K562 (cell line): ENCODE results near the gene NUP98. TPM values are rescaled to one million over a fixed set of nuclear protein-coding genes. Genes with fewer than 3 reads are reported as not detected.

Experiments used
- ATAC-seq: fragments of 200-7000 bp; cut with Tn5 transposase; 3 replicates; pipeline ENCODE4 v1.9.1; 2020; ENCODE audit warnings: moderate library complexity
- BruUV-seq: library from RNA; stranded (reverse); fragments of 400-500 nt; replicated peaks from 2 replicates; lab custom pipeline; 2021; lab: Mats Ljungman, UMichigan
- CTCF ChIA-PET: fragments of 300-600 bp; formaldehyde crosslinking; extraction: SDS; loops from one replicate; lab custom pipeline; 2021; ENCODE audit warnings: low intra/inter-chr PET ratio; lab: Yijun Ruan, JAX
- POLR2A ChIA-PET: fragments of 300-600, 350-650 bp; sonication (Branson Sonifier 250); formaldehyde crosslinking; extraction: SDS; loops from one replicate; lab custom pipeline; 2021; ENCODE audit warnings: antibody characterized with exemption, inconsistent platforms; lab: Yijun Ruan, JAX
- DNase-seq, 4 experiments: peaks; one replicate each; pipeline versions ENCODE4 v3.0.0 to v3.0.0-alpha.2; 2011 to 2018; ENCODE audit warnings: low spot score in 3 of 4, mixed read lengths in 3 of 4; ENCODE audit errors: extremely low read depth in 1 of 4
- FAIRE-seq: peaks from 2 replicates; lab custom pipeline; 2011; peaks lifted over from hg19 to GRCh38; lab: Jason Lieb, UNC
- H2AFZ ChIP-seq: 2 replicates; pipeline ENCODE4 v1.6.0; 2011; ENCODE audit warnings: low read depth, low read length, control low read depth, inconsistent platforms
- H3K27ac ChIP-seq: fragments of 200-600 bp; 3 replicates; pipeline ENCODE4 v1.8.0; 2011; ENCODE audit warnings: low read depth, mild to moderate bottlenecking, control low read depth, inconsistent platforms, low read length, moderate library complexity, mixed read lengths; ENCODE audit errors: extremely low read depth
- H3K27me3 ChIP-seq, 2 experiments: fragments of 300-600 bp in 1 of 2; 2 replicates in 1 of 2; 3 replicates in 1 of 2; pipeline versions ENCODE4 v1.6.0 to v1.8.0; 2011; ENCODE audit warnings: inconsistent platforms in 2 of 2, low read length in 2 of 2, mild to moderate bottlenecking in 1 of 2, mixed read lengths in 1 of 2, moderate library complexity in 1 of 2; ENCODE audit not compliant: control insufficient read depth in 2 of 2, insufficient read depth in 2 of 2
- H3K36me3 ChIP-seq: fragments of 300-600 bp; 3 replicates; pipeline ENCODE4 v1.8.0; 2011; ENCODE audit warnings: mild to moderate bottlenecking, low read length, inconsistent platforms; ENCODE audit not compliant: control insufficient read depth, insufficient read depth
- H3K4me1 ChIP-seq, 2 experiments: fragments of 200-600 bp in 1 of 2; replicated peaks in 1 of 2; 2 replicates in 1 of 2; 3 replicates in 1 of 2; pipeline versions ENCODE4 v1.5.1 to v1.8.0; 2011; ENCODE audit warnings: inconsistent platforms in 2 of 2, low read length in 2 of 2, mild to moderate bottlenecking in 1 of 2, mixed read lengths in 1 of 2, moderate library complexity in 1 of 2; ENCODE audit not compliant: control insufficient read depth in 2 of 2, insufficient read depth in 2 of 2
- H3K4me2 ChIP-seq: 2 replicates; pipeline ENCODE4 v1.6.1; 2011; ENCODE audit warnings: low read length, control low read depth, inconsistent platforms, mixed read lengths; ENCODE audit not compliant: insufficient read depth
- H3K4me3 ChIP-seq: fragments of 200-600 bp; sonication (generic), shearing (Covaris generic); 2 replicates; pipeline ENCODE4 v1.5.1; 2016; ENCODE audit warnings: control low read depth, inconsistent platforms
- H3K79me2 ChIP-seq: fragments of 200-600 bp; 3 replicates; pipeline ENCODE4 v1.8.0; 2011; ENCODE audit warnings: low read length, inconsistent platforms; ENCODE audit not compliant: control insufficient read depth, insufficient read depth
- H3K9ac ChIP-seq, 2 experiments: 2 replicates each; pipeline versions ENCODE4 v1.6.0 to v1.6.1; 2011; ENCODE audit warnings: low read depth in 2 of 2, low read length in 2 of 2, control low read depth in 1 of 2, inconsistent platforms in 1 of 2, mild to moderate bottlenecking in 1 of 2, mixed read lengths in 1 of 2; ENCODE audit not compliant: insufficient read depth in 1 of 2
- H3K9me1 ChIP-seq: one replicate; pipeline ENCODE4 v1.6.0; 2011; ENCODE audit warnings: inconsistent platforms, mild to moderate bottlenecking, low read length, moderate library complexity; ENCODE audit not compliant: control insufficient read depth, insufficient read depth
- H3K9me3 ChIP-seq: replicated peaks from 2 replicates; pipeline ENCODE4 v1.5.1; 2011; ENCODE audit warnings: low read depth, low read length, inconsistent platforms; ENCODE audit not compliant: control insufficient read depth, insufficient read depth
- H4K20me1 ChIP-seq: replicated peaks from 2 replicates; pipeline ENCODE4 v1.6.1; 2011; ENCODE audit warnings: low read length, inconsistent platforms, mixed read lengths; ENCODE audit not compliant: control insufficient read depth, insufficient read depth
- BCOR ChIP-seq: fragments of 450-650 bp; IDR thresholded peaks from 2 replicates; pipeline ENCODE4 v1.6.1; 2016
- HNRNPH1 ChIP-seq: fragments of 200-400 bp; formaldehyde crosslinking; optimal IDR thresholded peaks from 2 replicates; pipeline ENCODE3; 2017; ENCODE audit warnings: low read depth, mild to moderate bottlenecking, low read length, moderate library complexity
- JUN ChIP-seq, 2 experiments: sonication (generic) in 1 of 2; formaldehyde crosslinking in 1 of 2; IDR thresholded peaks; 2 replicates each; pipeline versions ENCODE4 v1.6.1 to v1.8.0; 2012 to 2022; ENCODE audit warnings: borderline replicate concordance in 2 of 2, mild to moderate bottlenecking in 2 of 2, improper control_type of control experiment in 1 of 2, low read depth in 1 of 2, low read length in 1 of 2, missing genetic modification reagents in 1 of 2
- RBM14 ChIP-seq: fragments of 200-400 bp; formaldehyde crosslinking; IDR thresholded peaks from 2 replicates; pipeline ENCODE4 v1.6.1; 2018; ENCODE audit warnings: low read depth, mild to moderate bottlenecking, low read length, moderate library complexity, borderline replicate concordance; ENCODE audit not compliant: insufficient read depth
- SIN3A ChIP-seq, 2 experiments: fragments of 150-350 bp in 1 of 2; IDR thresholded peaks; 2 replicates each; pipeline ENCODE4 v1.6.1; 2011 to 2016; ENCODE audit warnings: borderline replicate concordance in 2 of 2, low read depth in 2 of 2, low read length in 2 of 2, mild to moderate bottlenecking in 2 of 2, moderate library complexity in 2 of 2; ENCODE audit not compliant: control insufficient read depth in 1 of 2
- TCFL5 ChIP-seq: fragments of 250-450 bp; sonication (Bioruptor Pico); conservative IDR thresholded peaks from 2 replicates; pipeline ENCODE4 v1.6.1; 2021; ENCODE audit warnings: mild to moderate bottlenecking, moderate library complexity, matching md5 sums
- ZKSCAN1 ChIP-seq: fragments of 150-350 bp; IDR thresholded peaks from 2 replicates; pipeline ENCODE4 v1.6.1; 2016; ENCODE audit warnings: low read depth, low read length
- ZNF12 ChIP-seq: sonication (generic); formaldehyde crosslinking; IDR thresholded peaks from 2 replicates; pipeline ENCODE4 v1.4.0; 2020; ENCODE audit warnings: mild to moderate bottlenecking, missing genetic modification reagents
- WGBS: fragments of 100-300 bp; shearing (Covaris generic); methylation state at CpG from one replicate; pipeline ENCODE4 v1.1.6; 2016; ENCODE audit warnings: low coverage, mixed read lengths; ENCODE audit not compliant: insufficient coverage; ENCODE audit errors: missing lambda C conversion rate; 5-methylcytosine and 5-hydroxymethylcytosine counted together
- in situ Hi-C: fragments of 300-500 bp; cut with MboI; formaldehyde crosslinking; loops from 4 replicates; pipeline ENCODE4 v1.15.0; 2018; ENCODE audit warnings: inconsistent platforms, mixed read lengths
- intact Hi-C: fragments of 100-400 bp; cut with micrococcal nuclease; formaldehyde crosslinking; loops from 2 replicates; pipeline ENCODE4 v1.14.2; 2022
- polyA plus RNA-seq, 8 experiments: library from polyadenylated mRNA; depleted of rRNA in 4 of 8; stranded (reverse) in 5 of 8; unstranded in 3 of 8; fragments of >200 nt; fragmentation: Nextera tagmentation in 2 of 8; fragmentation: Illumina TruSeq in 1 of 8; extraction: Ambion mirVana in 2 of 8; extraction: Trizol in 1 of 8; gene quantifications; 2 replicates each; pipeline versions ENCODE4 v1.2.1 to v1.2.3, GENCODE V29; 2011 to 2014; ENCODE audit warnings: inconsistent platforms in 1 of 8, missing spikeins in 1 of 8
- total RNA-seq, 7 experiments: library from RNA; depleted of rRNA in 6 of 7; stranded (reverse); fragments of >200 nt in 6 of 7; fragmentation: Illumina TruSeq in 2 of 7; extraction: Trizol in 2 of 7; gene quantifications; 2 replicates each; pipeline versions ENCODE4 v1.2.1 to v1.2.3, GENCODE V29; 2011 to 2021; ENCODE audit warnings: low replicate concordance in 1 of 7
- TF ChIP-seq, protein P1 (sequence below): fragments of 450-650 bp; IDR thresholded peaks from 2 replicates; pipeline ENCODE4 v1.6.1; 2018; ENCODE audit not compliant: partially characterized antibody
- TF ChIP-seq, protein P2 (sequence below): fragments of 450-650 bp; IDR thresholded peaks from 2 replicates; pipeline ENCODE4 v1.7.1; 2018; ENCODE audit warnings: mild to moderate bottlenecking, low read depth; ENCODE audit not compliant: partially characterized antibody

The NUP98 gene
- total and polyA plus RNA-seq, 9 of the 15 experiments (the other 6 are each of a cell fraction or from before 2014, with no cell fraction given) = 45.1 to 196 (median 130) TPM

DNA sequence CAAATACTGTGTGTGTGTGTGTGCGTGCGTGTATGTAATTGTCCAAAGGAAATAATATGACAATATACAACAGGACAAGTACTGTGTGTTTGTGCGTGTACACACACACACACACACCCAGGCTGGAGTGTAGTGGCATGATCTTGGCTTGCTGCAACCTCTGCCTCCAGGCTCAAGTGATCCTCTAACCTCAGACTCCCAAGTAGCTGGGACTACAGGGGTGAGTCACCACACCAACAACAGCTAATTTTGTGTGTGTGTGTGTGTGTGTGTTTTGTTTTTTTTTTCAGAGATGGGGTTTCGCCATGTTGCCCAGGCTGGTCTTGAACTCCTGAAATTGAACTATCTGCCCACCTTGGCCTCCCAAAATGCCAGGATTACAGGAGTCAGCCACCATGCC, 61.5 kb downstream of the NUP98 start (continued):
- TF ChIP-seq, protein P1, sequence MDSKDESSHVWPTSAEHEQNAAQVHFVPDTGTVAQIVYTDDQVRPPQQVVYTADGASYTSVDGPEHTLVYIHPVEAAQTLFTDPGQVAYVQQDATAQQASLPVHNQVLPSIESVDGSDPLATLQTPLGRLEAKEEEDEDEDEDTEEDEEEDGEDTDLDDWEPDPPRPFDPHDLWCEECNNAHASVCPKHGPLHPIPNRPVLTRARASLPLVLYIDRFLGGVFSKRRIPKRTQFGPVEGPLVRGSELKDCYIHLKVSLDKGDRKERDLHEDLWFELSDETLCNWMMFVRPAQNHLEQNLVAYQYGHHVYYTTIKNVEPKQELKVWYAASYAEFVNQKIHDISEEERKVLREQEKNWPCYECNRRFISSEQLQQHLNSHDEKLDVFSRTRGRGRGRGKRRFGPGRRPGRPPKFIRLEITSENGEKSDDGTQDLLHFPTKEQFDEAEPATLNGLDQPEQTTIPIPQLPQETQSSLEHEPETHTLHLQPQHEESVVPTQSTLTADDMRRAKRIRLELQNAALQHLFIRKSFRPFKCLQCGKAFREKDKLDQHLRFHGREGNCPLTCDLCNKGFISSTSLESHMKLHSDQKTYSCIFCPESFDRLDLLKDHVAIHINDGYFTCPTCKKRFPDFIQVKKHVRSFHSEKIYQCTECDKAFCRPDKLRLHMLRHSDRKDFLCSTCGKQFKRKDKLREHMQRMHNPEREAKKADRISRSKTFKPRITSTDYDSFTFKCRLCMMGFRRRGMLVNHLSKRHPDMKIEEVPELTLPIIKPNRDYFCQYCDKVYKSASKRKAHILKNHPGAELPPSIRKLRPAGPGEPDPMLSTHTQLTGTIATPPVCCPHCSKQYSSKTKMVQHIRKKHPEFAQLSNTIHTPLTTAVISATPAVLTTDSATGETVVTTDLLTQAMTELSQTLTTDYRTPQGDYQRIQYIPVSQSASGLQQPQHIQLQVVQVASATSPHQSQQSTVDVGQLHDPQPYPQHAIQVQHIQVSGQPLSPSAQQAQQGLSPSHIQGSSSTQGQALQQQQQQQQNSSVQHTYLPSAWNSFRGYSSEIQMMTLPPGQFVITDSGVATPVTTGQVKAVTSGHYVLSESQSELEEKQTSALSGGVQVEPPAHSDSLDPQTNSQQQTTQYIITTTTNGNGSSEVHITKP = no peak
- TF ChIP-seq ZNF12 (CRISPR knock-in tag) = no peak
- TF ChIP-seq RBM14 = no peak

DNA sequence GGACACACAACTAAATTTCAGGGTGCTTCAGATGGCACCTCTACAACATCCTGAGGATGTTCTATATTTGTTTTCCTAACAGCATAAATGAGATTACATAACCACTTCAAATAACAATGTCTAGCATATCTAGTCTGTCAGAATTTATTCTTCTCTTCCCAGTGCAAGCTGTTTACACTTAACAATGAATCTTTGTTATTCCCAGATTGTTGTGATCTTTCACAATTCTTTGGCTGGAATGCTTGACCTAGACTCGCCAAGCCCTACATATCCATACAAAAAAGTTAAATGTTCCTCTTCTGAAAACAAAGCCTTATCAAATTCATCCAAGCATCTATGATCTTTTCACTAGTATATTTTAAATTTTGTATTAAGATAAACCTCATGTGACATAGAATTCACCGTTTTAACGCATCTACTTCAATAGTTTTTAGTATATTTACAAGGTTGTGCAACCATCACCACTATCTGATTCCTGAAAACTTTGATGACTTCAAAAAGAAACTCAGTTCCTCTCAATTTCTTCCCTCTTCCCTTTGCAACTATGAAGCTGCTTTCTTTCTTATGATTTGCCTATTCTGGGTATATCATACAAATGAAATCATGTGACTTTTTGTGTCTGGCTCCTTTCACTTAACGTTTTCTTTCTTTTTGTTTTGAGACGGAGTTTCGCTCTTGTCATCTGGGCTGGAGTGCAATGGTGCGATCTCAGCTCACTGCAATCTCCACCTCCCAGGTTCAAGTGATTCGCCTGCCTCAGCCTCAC, 64.5 kb downstream of the NUP98 start:
- DNase-seq (no peak), FAIRE-seq (no peak), ATAC-seq (no peak)
- intact Hi-C loops (no loop called here), in situ Hi-C loops (no loop called here)
- H3K4me2 ChIP-seq = no peak overlapping the region
- CTCF ChIA-PET = no interaction called here
- peaks cover 94% of the 10 kb centered on the region for H3K36me3 ChIP-seq
- BruUV-seq = no TSS peak
- 93% methylated on average over 8 of the region's 8 CpGs for WGBS
- H3K4me1 ChIP-seq = no peaks in the 10 kb centered on the region
- no peak overlapping the region for H3K27ac ChIP-seq
- H3K9ac ChIP-seq = no peak overlapping the region
- H2AFZ ChIP-seq = no peak overlapping the region
- H3K79me2 ChIP-seq = peaks cover 2% of the 10 kb centered on the region; the same call in 1 of the 3 replicates
- H3K4me3 ChIP-seq = no peak overlapping the region
- no peaks in the 10 kb centered on the region for H4K20me1 ChIP-seq
- no peaks in the 10 kb centered on the region for H3K9me3 ChIP-seq
- POLR2A ChIA-PET = interaction anchor here (0.7 to 1.9 kb wide), 3 partner anchors 19 to 106 kb away, joined by 3 to 4 read pairs (median 4); no protein-coding TSS in a partner anchor
- H3K9me1 ChIP-seq = no peaks in the 10 kb centered on the region
- H3K27me3 ChIP-seq = no peaks in the 10 kb centered on the region
- TF ChIP-seq ZKSCAN1 (no peak), TCFL5 (CRISPR knock-in tag) (no peak), SIN3A (IDR thresholded peaks at IDR 0.05; ENCODE audit: borderline replicate concordance in 2 of 2, control insufficient read depth in 1 of 2, low read depth in 2 of 2, low read length in 2 of 2) (no peak), JUN (IDR thresholded peaks at IDR 0.05; ENCODE audit: borderline replicate concordance, low read depth, low read length) (no peak), JUN (CRISPR knock-in tag; IDR thresholded peaks at IDR 0.05; ENCODE audit: borderline replicate concordance) (no peak), BCOR (no peak), HNRNPH1 (no peak)
- TF ChIP-seq, protein P2, sequence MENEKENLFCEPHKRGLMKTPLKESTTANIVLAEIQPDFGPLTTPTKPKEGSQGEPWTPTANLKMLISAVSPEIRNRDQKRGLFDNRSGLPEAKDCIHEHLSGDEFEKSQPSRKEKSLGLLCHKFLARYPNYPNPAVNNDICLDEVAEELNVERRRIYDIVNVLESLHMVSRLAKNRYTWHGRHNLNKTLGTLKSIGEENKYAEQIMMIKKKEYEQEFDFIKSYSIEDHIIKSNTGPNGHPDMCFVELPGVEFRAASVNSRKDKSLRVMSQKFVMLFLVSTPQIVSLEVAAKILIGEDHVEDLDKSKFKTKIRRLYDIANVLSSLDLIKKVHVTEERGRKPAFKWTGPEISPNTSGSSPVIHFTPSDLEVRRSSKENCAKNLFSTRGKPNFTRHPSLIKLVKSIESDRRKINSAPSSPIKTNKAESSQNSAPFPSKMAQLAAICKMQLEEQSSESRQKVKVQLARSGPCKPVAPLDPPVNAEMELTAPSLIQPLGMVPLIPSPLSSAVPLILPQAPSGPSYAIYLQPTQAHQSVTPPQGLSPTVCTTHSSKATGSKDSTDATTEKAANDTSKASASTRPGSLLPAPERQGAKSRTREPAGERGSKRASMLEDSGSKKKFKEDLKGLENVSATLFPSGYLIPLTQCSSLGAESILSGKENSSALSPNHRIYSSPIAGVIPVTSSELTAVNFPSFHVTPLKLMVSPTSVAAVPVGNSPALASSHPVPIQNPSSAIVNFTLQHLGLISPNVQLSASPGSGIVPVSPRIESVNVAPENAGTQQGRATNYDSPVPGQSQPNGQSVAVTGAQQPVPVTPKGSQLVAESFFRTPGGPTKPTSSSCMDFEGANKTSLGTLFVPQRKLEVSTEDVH = no peak
